ENCODE measurements around the gene RAD1.

- TF ChIP-seq CTCF (IDR thresholded peaks at IDR 0.05 in 2 of 3, conservative IDR thresholded peaks at IDR 0.05 in 1 of 3; ENCODE audit: borderline replicate concordance in 1 of 3, insufficient read depth in 1 of 3, low read depth in 2 of 3, low read length in 2 of 3), result no peak
- TF ChIP-seq MAX (IDR thresholded peaks at IDR 0.05), result no peak
- no peak for TF ChIP-seq EGR1 (IDR thresholded peaks at IDR 0.05; ENCODE audit: low read depth)
- no peak for TF ChIP-seq ZFX (IDR thresholded peaks at IDR 0.05)
- no peak for TF ChIP-seq POLR2AphosphoS5 (IDR thresholded peaks at IDR 0.05; ENCODE audit: low read depth, low read length)
- TF ChIP-seq POLR2A (IDR thresholded peaks at IDR 0.05; ENCODE audit: borderline replicate concordance, extremely low read depth, insufficient read depth, insufficient read length), result no peak
- no peak for TF ChIP-seq JUND (IDR thresholded peaks at IDR 0.05)
- no peak for TF ChIP-seq ATF3 (IDR thresholded peaks at IDR 0.05)
Observed at GRCh38 chr5:34881246-34881645, 34.1 kb downstream of the RAD1 start.

Measured in HCT116 (cell line).